Heart left ventricle (tissue), 16 donors: ENCODE data around the gene HS1BP3. TPM values are rescaled to one million over a fixed set of nuclear protein-coding genes. Genes with fewer than 3 reads are reported as not detected.

ENCODE experiments used
- ATAC-seq, 4 donors: fragments of 200-7000 bp; cut with Tn5 transposase; one replicate each; pipeline ENCODE4 v1.9.1; 2020 to 2022; ENCODE audit warnings: moderate library complexity in 4 of 4, mild to moderate bottlenecking in 3 of 4, moderate number of reproducible peaks in 1 of 4
- DNase-seq, 5 donors: peaks; one replicate each; pipeline ENCODE4 v3.0.0-alpha.2; 2020
- H3K27ac ChIP-seq, 12 donors: fragments of 200-600 bp; sonication (generic) in 4 of 12; one replicate each; pipeline versions ENCODE4 v1.5.0 to v1.8.0; 2016 to 2022; ENCODE audit warnings: mild to moderate bottlenecking in 2 of 12
- H3K27me3 ChIP-seq, 9 donors: fragments of 200-600 bp; sonication (generic) in 2 of 9; one replicate each; pipeline versions ENCODE4 v1.5.1 to v1.8.0; 2016 to 2022; ENCODE audit warnings: mild to moderate bottlenecking in 3 of 9
- H3K36me3 ChIP-seq, 9 donors: fragments of 200-600 bp; sonication (generic) in 2 of 9; one replicate each; pipeline versions ENCODE4 v1.5.0 to v1.8.0; 2018 to 2022; ENCODE audit warnings: mild to moderate bottlenecking in 2 of 9
- H3K4me1 ChIP-seq, 12 donors: fragments of 200-600 bp; sonication (generic) in 4 of 12; one replicate each; pipeline versions ENCODE4 v1.5.0 to v1.8.0; 2016 to 2022; ENCODE audit warnings: mild to moderate bottlenecking in 3 of 12
- H3K4me3 ChIP-seq, 12 donors: fragments of 200-600 bp; sonication (generic) in 4 of 12; one replicate each; pipeline versions ENCODE4 v1.5.0 to v1.8.0; 2017 to 2022; ENCODE audit warnings: mild to moderate bottlenecking in 9 of 12, moderate library complexity in 4 of 12
- H3K9me3 ChIP-seq, 12 donors: fragments of 200-600 bp; sonication (generic) in 4 of 12; one replicate each; pipeline versions ENCODE4 v1.5.0 to v1.8.0; 2016 to 2022; ENCODE audit warnings: mild to moderate bottlenecking in 1 of 12
- POLR2A ChIP-seq, 2 donors: fragments of 450-650 bp; IDR thresholded peaks; one replicate each; pipeline ENCODE4 v1.6.1; 2017; ENCODE audit warnings: antibody characterized with exemption in 2 of 2, mild to moderate bottlenecking in 2 of 2, moderate library complexity in 2 of 2
- WGBS, 4 donors: extraction: QIAGEN DNeasy Blood & Tissue Kit in 2 of 4; methylation state at CpG; one replicate each; pipeline versions ENCODE4 v1.1.5 to v1.1.7; 2013 to 2018; 5-methylcytosine and 5-hydroxymethylcytosine counted together
- intact Hi-C, 10 donors: fragments of 100-400 bp; cut with DNase I; formaldehyde crosslinking; loops; one replicate each; pipeline versions ENCODE4 v1.11.1 to v1.14.2; 2022
- polyA plus RNA-seq, 2 donors: library from polyadenylated mRNA; stranded (reverse); fragments of 200-250 nt; gene quantifications; one replicate each; pipeline ENCODE4 v1.2.3, GENCODE V29; 2013
- total RNA-seq, 9 donors: library from RNA; depleted of rRNA in 2 of 9; stranded (reverse); fragments of >200 nt in 2 of 9; fragmentation: NEBNext Ultra II Directional in 3 of 9; extraction: Animal tissue kit (Norgen Biotek cat#: 25700) in 3 of 9; gene quantifications; one replicate each; pipeline versions ENCODE4 v1.1.0 to v1.2.4, GENCODE V29; 2016 to 2023
- TF ChIP-seq, protein P1 (sequence below), 12 donors: fragments of 200-600 bp; sonication (generic) in 4 of 12; IDR thresholded peaks; one replicate each; pipeline versions ENCODE4 v1.5.0 to v1.8.0; 2018 to 2022; ENCODE audit warnings: antibody characterized with exemption in 12 of 12, mild to moderate bottlenecking in 5 of 12
- donor health status: ischemic (EF 13 %, LVEDD 7.1; RV severe dilation, severe dysfunction).
- donor health status: healthy with polysubstance abuse.
- donor health status: DM: no; HTN: yes; CAD: no.
- donor health status: DM: no; HTN: no; CAD: no.
- donor health status: ischemic (EF 25% LVEDD 6.9; RV normal size, moderate dysfunction).
- donor health status: ischemic (EF 25% LVEDD 5.7; RV mildly dilated, moderate dysfunction).
- donor health status: healthy.
- donor health status: DM: yes; HTN: yes; CAD: no.
- donor health status: ischemic (EF 35%, LVEDD 5.7; RV mildly dilated, moderate dysfunction).
- donor health status: nonischemic (EF 11% LVEDD 7.7; RV severe dilation, severe dysfunction).
- donor health status: DM: yes; HTN: yes; CAD: no.
- donor health status: PGD.
- donor health status: ischemic (EF 29% LVEDD 5.4; RV normal size, mild dysfunction).
- donor health status: nonischemic (EF 23%, LVEDD 6.1; RV moderate dilation, normal function).

The HS1BP3 gene
- total and polyA plus RNA-seq, 11 donors: 12.7 to 23.7 (median 21.0) TPM

DNA sequence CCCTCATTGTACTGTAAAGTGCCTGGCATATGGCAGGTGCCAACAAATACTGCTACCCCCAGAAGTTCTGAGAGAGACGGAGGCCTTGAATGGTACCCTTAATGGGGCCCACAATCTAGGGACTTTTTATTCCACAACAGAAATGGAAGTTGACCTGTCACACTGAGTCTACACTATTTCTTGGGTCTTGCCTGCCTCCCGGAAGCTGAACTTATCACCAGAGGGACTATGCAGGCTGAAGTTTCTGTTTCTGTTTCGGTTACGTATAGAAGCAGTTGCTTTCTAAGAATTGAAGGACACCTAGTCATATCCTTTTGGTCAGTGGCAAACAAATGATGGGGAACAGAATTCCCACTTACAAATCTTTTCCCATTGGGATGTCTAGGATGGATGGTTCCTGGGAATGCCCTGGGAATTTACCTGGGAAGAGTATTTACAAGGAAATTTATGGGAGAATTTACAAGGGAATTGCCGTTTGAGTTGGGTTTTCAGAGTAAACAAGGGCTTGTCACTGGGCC lies 74.2 kb downstream of the HS1BP3 start:
- WGBS, 4 donors: 61 to 68% (median 64%) methylated on average over 5 of the region's 5 CpGs
- Histone ChIP-seq H3K4me3 (no peak overlapping the region), H3K27ac (peak overlapping the region in 7 of 12 donors; percentile 22 to 94 (median 70)), H3K4me1 (peaks cover 16 to 92% (median 83%) of the 10 kb centered on the region in 12 donors), H3K27me3 (no peaks in the 10 kb centered on the region), H3K36me3 (no peaks in the 10 kb centered on the region), H3K9me3 (peaks cover 0 to 6% (median 3%) of the 10 kb centered on the region in 12 donors)
- peak in 2 of 5 donors; percentile 12 to 14 for DNase-seq
- intact Hi-C loops: loop anchor here in 3 of 10 donors (5.0 to 10.0 kb wide), 4 partner anchors 41 to 124 kb away; no protein-coding TSS in a partner anchor
- no peak for TF ChIP-seq POLR2A (IDR thresholded peaks at IDR 0.05)
- TF ChIP-seq, protein P1, sequence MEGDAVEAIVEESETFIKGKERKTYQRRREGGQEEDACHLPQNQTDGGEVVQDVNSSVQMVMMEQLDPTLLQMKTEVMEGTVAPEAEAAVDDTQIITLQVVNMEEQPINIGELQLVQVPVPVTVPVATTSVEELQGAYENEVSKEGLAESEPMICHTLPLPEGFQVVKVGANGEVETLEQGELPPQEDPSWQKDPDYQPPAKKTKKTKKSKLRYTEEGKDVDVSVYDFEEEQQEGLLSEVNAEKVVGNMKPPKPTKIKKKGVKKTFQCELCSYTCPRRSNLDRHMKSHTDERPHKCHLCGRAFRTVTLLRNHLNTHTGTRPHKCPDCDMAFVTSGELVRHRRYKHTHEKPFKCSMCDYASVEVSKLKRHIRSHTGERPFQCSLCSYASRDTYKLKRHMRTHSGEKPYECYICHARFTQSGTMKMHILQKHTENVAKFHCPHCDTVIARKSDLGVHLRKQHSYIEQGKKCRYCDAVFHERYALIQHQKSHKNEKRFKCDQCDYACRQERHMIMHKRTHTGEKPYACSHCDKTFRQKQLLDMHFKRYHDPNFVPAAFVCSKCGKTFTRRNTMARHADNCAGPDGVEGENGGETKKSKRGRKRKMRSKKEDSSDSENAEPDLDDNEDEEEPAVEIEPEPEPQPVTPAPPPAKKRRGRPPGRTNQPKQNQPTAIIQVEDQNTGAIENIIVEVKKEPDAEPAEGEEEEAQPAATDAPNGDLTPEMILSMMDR (IDR thresholded peaks at IDR 0.05): no peak
- no peak for ATAC-seq

DNA sequence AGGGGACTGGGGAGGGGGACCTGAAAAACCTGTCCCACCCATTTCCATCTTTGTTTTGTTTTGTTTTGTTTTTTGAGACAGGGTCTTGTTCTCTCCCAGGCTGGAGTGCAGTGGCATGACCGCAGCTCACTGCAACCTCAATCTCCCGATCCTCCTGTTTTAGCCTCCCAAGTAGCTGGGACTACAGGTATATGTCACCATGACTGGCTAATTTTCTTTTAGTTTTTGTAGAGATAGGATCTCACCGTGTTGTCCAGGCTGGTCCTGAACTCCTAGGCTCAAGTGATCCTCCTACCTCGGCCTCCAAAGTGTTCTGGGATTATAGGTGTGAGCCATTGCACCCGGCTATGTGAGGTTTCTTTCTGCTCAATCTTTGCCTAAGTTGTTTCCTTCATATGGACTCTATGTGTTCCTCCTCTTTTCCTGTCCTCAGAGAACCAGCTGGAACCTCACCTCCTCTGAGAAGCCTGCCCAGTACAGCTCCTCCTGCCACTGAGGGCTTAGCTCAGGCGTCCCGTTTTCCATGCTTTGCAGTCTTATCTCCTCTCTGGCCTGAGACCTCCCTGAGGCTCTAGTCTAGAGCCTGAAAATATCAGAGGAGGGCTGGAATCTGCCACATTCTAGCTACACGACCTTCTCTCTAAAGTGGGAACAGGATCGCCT lies 74.8 kb downstream of the HS1BP3 start:
- intact Hi-C loops: loop anchor here in 3 of 10 donors (5.0 to 10.0 kb wide), 4 partner anchors 41 to 124 kb away; no protein-coding TSS in a partner anchor
- TF ChIP-seq, protein P1 (IDR thresholded peaks at IDR 0.05): no peak
- no peak for TF ChIP-seq POLR2A (IDR thresholded peaks at IDR 0.05)
- 83 to 92% (median 85%) methylated on average over 9 of the region's 9 CpGs for WGBS, 4 donors
- no peak for ATAC-seq
- Histone ChIP-seq H3K4me3 (no peak overlapping the region), H3K4me1 (peaks cover 16 to 98% (median 88%) of the 10 kb centered on the region in 12 donors), H3K9me3 (peaks cover 0 to under 1% (median 0%) of the 10 kb centered on the region in 12 donors), H3K36me3 (no peaks in the 10 kb centered on the region), H3K27me3 (no peaks in the 10 kb centered on the region), H3K27ac (peak overlapping the region in 8 of 12 donors; percentile 62 to 94 (median 73))
- DNase-seq: peak in 1 of 5 donors; percentile 7

DNA sequence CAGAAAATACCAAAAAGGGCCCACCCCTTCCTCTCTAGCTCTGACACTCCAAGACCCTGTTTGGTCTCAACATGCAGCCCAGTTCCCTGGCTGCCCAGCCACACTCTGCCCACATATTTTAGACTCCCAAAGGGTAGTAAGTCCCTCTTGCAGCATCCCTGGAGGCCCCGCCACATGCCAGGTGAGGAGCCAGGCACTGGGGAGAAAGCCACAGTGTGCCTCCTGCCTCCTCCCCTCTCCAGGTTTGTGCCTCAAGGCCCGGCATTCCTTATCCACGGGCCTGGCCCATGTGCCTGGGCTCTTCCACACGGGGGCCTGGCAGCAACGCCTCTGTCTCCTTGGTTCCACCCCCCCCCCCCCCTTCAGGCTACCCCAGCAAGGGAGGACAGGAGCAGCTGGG lies 75.5 kb downstream of the HS1BP3 start:
- Histone ChIP-seq H3K4me1 (peaks cover 16 to 99% (median 92%) of the 10 kb centered on the region in 12 donors), H3K36me3 (no peaks in the 10 kb centered on the region), H3K9me3 (no peaks in the 10 kb centered on the region), H3K4me3 (no peak overlapping the region), H3K27me3 (no peaks in the 10 kb centered on the region), H3K27ac (peak overlapping the region; percentile 48 to 94 (median 67))
- no peak for DNase-seq
- no peak for ATAC-seq
- TF ChIP-seq POLR2A (IDR thresholded peaks at IDR 0.05): no peak
- TF ChIP-seq, protein P1 (IDR thresholded peaks at IDR 0.05): no peak
- intact Hi-C loops: loop anchor here in 3 of 10 donors (5.0 to 10.0 kb wide), 4 partner anchors 42 to 123 kb away; no protein-coding TSS in a partner anchor
- 52 to 84% (median 63%) methylated on average over 5 of the region's 5 CpGs for WGBS, 4 donors

DNA sequence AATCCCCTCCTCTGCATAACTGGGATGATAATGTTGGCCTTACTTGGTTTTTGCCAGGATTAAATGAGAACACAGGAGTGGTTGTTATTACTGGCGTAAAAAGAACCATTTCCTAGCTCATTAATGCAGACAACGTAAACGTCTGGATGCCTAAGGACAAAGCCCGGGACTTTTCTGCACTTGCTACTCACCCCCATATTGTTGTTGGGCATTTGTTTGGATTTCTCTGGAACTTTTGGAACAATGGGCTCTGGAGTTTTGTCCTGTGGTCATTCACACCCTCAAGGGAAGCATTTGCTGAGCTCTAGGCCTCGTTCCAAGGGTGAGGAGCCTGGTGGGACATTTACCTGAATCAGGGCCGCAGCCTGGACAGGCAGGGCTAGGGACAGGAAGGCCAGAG lies 76.0 kb downstream of the HS1BP3 start:
- intact Hi-C loops: loop anchor here in 6 of 10 donors (5.0 to 10.0 kb wide), 5 partner anchors 42 to 123 kb away; no protein-coding TSS in a partner anchor
- no peaks in the 10 kb centered on the region for H3K9me3 ChIP-seq
- no peak overlapping the region for H3K4me3 ChIP-seq
- peaks cover 16 to 99% (median 93%) of the 10 kb centered on the region in 12 donors for H3K4me1 ChIP-seq
- H3K27ac ChIP-seq: peak overlapping the region; percentile 48 to 94 (median 69)
- no peak for ATAC-seq
- 56 to 76% (median 66%) methylated on average over 6 of the region's 6 CpGs for WGBS, 4 donors
- H3K27me3 ChIP-seq: no peaks in the 10 kb centered on the region
- no peak for TF ChIP-seq POLR2A (IDR thresholded peaks at IDR 0.05)
- TF ChIP-seq, protein P1 (IDR thresholded peaks at IDR 0.05): no peak
- no peaks in the 10 kb centered on the region for H3K36me3 ChIP-seq
- peak in 2 of 5 donors; percentile 29 to 54 for DNase-seq
